Measurements from ENCODE around the gene ANXA4.

The ANXA4 gene

DNA sequence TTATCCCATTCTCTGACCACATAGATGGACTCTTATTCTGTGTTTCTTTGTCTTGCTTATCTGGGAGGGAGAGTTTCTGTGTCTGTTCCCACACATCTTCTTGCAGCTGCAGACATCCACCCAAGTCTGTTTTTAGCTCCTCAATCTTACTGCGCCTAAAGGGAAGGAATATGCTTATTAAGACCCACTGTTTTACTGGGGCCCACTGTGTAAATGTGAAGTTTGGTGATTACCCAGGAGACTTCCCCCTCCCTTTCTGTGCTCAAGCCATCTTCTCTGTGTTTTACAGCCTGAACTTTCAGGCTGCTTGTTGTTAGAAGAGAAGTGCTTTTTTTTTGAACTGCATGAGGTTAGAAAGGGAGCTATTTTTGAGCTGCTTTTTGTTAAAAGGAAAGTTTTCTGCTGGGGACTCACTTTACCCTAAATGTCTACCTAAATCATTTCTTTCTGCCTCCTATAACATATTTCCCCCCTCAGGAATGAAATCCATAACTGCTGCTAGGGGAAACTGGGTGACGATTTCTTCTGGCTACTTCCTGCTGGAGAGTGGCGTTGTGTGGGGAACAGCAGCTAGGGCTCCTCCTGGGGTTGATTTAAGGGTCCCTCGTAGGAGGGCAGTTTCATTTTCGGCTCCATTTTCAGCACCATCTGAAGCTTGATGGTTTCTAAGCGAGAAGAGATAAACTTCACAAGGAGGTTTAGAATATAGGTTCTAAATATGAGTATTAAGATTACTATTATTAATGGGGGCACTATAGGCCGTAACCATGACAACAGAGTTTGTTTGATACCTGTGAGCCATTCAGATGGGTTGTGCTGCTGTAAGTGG is 48.1 kb downstream of the ANXA4 start:
- Histone ChIP-seq H3K4me3 (ENCODE audit: low read depth in 1 of 2, low read length in 1 of 2) (no peak overlapping the region), H3K27ac (no peak overlapping the region), H3K36me3 (peaks cover 34% of the 10 kb centered on the region), H3K9me3 (no peaks in the 10 kb centered on the region), H3K4me1 (ENCODE audit: control insufficient read depth in 1 of 2, insufficient read depth in 1 of 2, low read depth in 1 of 2, low read length in 1 of 2) (peaks cover 0 to 5% of the 10 kb centered on the region in 2 experiments), H3K27me3 (no peaks in the 10 kb centered on the region)
- TF ChIP-seq, protein P1, sequence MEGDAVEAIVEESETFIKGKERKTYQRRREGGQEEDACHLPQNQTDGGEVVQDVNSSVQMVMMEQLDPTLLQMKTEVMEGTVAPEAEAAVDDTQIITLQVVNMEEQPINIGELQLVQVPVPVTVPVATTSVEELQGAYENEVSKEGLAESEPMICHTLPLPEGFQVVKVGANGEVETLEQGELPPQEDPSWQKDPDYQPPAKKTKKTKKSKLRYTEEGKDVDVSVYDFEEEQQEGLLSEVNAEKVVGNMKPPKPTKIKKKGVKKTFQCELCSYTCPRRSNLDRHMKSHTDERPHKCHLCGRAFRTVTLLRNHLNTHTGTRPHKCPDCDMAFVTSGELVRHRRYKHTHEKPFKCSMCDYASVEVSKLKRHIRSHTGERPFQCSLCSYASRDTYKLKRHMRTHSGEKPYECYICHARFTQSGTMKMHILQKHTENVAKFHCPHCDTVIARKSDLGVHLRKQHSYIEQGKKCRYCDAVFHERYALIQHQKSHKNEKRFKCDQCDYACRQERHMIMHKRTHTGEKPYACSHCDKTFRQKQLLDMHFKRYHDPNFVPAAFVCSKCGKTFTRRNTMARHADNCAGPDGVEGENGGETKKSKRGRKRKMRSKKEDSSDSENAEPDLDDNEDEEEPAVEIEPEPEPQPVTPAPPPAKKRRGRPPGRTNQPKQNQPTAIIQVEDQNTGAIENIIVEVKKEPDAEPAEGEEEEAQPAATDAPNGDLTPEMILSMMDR (IDR thresholded peaks at IDR 0.05) = no peak

DNA sequence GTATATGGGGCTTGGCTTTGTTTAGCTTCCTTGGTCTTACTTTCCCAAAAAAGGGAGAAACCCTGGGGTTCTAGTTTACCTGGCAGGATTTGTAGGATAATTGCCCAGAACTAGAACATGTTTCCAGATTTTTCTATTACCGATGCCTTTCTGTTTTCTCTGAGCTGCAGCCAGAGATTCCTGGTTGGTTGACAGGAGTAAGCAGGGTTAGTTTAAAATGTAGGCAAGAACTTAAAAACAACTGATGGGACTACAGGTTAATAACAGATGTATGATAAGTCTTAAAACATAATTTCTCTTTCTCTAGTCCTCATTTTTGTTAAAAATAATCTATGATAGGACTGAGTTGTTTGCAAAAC is 48.6 kb downstream of the ANXA4 start:
- Histone ChIP-seq H3K4me3 (ENCODE audit: low read depth in 1 of 2, low read length in 1 of 2) (no peak overlapping the region), H3K4me1 (ENCODE audit: control insufficient read depth in 1 of 2, insufficient read depth in 1 of 2, low read depth in 1 of 2, low read length in 1 of 2) (peaks cover 0 to 5% of the 10 kb centered on the region in 2 experiments), H3K9me3 (no peaks in the 10 kb centered on the region), H3K36me3 (peaks cover 38% of the 10 kb centered on the region), H3K27ac (no peak overlapping the region), H3K27me3 (no peaks in the 10 kb centered on the region)
- TF ChIP-seq, protein P1 (IDR thresholded peaks at IDR 0.05) = no peak

DNA sequence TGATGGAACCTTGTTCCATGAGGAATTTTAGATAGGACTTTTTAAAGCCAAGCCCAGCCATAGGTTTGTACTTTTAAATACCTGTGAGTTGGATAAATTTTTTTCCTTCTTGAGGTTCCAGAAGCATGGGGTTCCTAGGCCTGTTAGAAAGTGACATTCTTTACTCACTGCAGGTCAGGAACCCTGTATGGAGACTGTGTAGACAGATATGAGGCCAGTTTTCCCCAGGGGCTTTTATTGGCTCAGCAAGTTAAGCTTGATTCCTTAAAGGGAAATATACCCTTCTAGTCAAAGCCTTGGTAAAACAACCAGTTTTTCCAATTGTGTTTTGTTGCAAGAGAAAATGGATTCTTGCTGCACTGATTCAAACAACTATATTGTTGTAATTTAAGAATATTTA is 49.1 kb downstream of the ANXA4 start:
- TF ChIP-seq, protein P1 (IDR thresholded peaks at IDR 0.05) = no peak
- no peaks in the 10 kb centered on the region for H3K9me3 ChIP-seq
- H3K27ac ChIP-seq = no peak overlapping the region
- no peak overlapping the region for H3K4me3 ChIP-seq (ENCODE audit: low read depth in 1 of 2, low read length in 1 of 2)
- peaks cover 38% of the 10 kb centered on the region for H3K36me3 ChIP-seq
- peaks cover 0 to 5% of the 10 kb centered on the region in 2 experiments for H3K4me1 ChIP-seq (ENCODE audit: control insufficient read depth in 1 of 2, insufficient read depth in 1 of 2, low read depth in 1 of 2, low read length in 1 of 2)
- no peaks in the 10 kb centered on the region for H3K27me3 ChIP-seq

DNA sequence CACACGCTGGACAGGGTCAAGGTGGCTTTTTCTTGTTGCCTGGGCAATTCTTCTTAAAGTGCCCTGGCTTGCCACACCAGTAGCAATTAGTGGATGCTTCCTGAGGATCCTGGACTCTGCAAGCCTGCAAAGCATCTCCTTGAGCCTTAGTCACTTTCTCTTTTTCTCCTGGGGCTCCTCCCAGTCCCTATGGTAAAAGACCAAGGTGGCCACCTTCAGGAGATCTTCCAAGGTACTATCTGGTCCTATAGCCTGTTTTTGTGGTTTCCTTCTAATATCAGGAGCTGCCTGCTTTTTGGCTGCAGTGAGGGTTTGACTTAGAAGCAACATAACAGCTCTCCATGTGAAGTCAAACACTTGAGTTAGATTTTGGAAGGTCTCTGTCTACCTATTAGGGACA is 54.2 kb downstream of the ANXA4 start:
- Histone ChIP-seq H3K27ac (no peak overlapping the region), H3K4me1 (ENCODE audit: control insufficient read depth in 1 of 2, insufficient read depth in 1 of 2, low read depth in 1 of 2, low read length in 1 of 2) (peaks cover 3 to 16% of the 10 kb centered on the region in 2 experiments), H3K4me3 (ENCODE audit: low read depth in 1 of 2, low read length in 1 of 2) (no peak overlapping the region), H3K27me3 (no peaks in the 10 kb centered on the region), H3K36me3 (peaks cover 19% of the 10 kb centered on the region), H3K9me3 (no peaks in the 10 kb centered on the region)
- TF ChIP-seq, protein P1 (IDR thresholded peaks at IDR 0.05) = no peak

DNA sequence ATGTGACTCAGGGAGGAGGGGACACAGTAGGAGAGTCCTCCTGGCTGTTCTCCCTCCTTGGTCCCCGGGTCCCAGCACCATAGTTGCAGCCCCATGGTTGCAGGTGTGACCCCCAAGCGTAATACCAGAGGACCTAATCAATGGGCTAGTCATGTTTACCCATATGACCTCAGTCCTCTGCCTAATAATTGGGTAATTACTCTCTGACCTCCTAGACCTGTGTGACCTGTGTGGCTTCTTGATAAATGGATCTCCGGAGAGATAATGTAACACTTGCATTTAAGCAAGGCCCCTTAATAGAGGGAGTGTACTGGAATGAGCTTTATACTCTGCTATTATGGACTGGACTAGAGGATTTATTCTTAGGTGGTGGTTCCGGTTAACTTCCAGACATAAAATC is 55.3 kb downstream of the ANXA4 start:
- Histone ChIP-seq H3K9me3 (no peaks in the 10 kb centered on the region), H3K36me3 (peaks cover 19% of the 10 kb centered on the region), H3K4me1 (ENCODE audit: control insufficient read depth in 1 of 2, insufficient read depth in 1 of 2, low read depth in 1 of 2, low read length in 1 of 2) (peaks cover 3 to 16% of the 10 kb centered on the region in 2 experiments), H3K4me3 (ENCODE audit: low read depth in 1 of 2, low read length in 1 of 2) (no peak overlapping the region), H3K27me3 (no peaks in the 10 kb centered on the region), H3K27ac (no peak overlapping the region)
- TF ChIP-seq, protein P1 (IDR thresholded peaks at IDR 0.05) = no peak
